GM23248 (cell line): ENCODE measurements around the gene NCK1.

Source experiments
- EZH2 ChIP-seq: fragments of 200-600 bp; sonication (generic); IDR thresholded peaks from 2 replicates; pipeline ENCODE4 v1.6.1; 2018; ENCODE audit warnings: antibody characterized with exemption, mild to moderate bottlenecking; ENCODE audit not compliant: insufficient read depth, poor library complexity, severe bottlenecking
- EZH2phosphoT487 ChIP-seq: fragments of 200-600 bp; sonication (generic); IDR thresholded peaks from 2 replicates; pipeline ENCODE4 v1.6.1; 2018; ENCODE audit warnings: antibody characterized with exemption, moderate library complexity, mild to moderate bottlenecking, low read depth; ENCODE audit not compliant: insufficient read depth

DNA sequence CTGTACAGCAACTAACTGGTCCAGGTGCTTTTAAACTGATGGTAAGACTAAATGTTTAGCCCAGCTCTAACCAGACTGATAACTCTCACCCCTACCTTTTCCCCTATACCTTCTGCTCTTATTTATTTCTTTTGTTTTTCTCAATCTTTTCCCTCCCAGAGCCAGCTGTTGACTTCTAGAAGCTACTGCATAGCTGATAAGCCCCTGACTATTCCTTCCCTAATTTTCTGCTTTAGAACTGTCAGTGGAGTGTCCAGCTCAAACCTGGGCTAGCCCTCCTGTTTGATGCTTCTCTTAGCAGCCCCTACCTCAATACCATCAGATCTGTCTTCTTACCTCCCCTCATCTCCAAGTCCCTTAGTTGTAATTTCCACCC lies 22.5 kb upstream of the NCK1 start:
- no peak for TF ChIP-seq EZH2
- TF ChIP-seq EZH2phosphoT487, result no peak
